Osteocyte (in vitro differentiated cells): Measurements from ENCODE around the gene MCRIP2. TPM values are rescaled to one million over a fixed set of nuclear protein-coding genes. Genes with fewer than 3 reads are reported as not detected.

Experiments used
- DNase-seq: peaks from one replicate; pipeline ENCODE4 v3.0.0; 2021; ENCODE audit warnings: mixed read lengths; ENCODE audit not compliant: unreplicated experiment; ENCODE audit errors: extremely low spot score
- H3K27ac Mint-ChIP-seq: one replicate; pipeline ENCODE4 v1.8.0; 2021; ENCODE audit warnings: mild to moderate bottlenecking, mixed read lengths; ENCODE audit not compliant: unreplicated experiment
- H3K27me3 Mint-ChIP-seq: one replicate; pipeline ENCODE4 v1.8.0; 2021; ENCODE audit warnings: mixed read lengths; ENCODE audit not compliant: unreplicated experiment
- H3K36me3 Mint-ChIP-seq: one replicate; pipeline ENCODE4 v1.8.0; 2021; ENCODE audit warnings: mixed read lengths; ENCODE audit not compliant: unreplicated experiment
- H3K4me1 Mint-ChIP-seq: one replicate; pipeline ENCODE4 v1.8.0; 2021; ENCODE audit warnings: mixed read lengths; ENCODE audit not compliant: unreplicated experiment
- H3K4me3 Mint-ChIP-seq: one replicate; pipeline ENCODE4 v1.8.0; 2021; ENCODE audit warnings: mild to moderate bottlenecking, moderate library complexity, mixed read lengths; ENCODE audit not compliant: unreplicated experiment
- H3K9me3 Mint-ChIP-seq: one replicate; pipeline ENCODE4 v1.8.0; 2021; ENCODE audit warnings: mixed read lengths; ENCODE audit not compliant: unreplicated experiment
- total RNA-seq: library from RNA; stranded (reverse); gene quantifications from 2 replicates; pipeline ENCODE4 v1.2.1, GENCODE V29; 2021
- TF ChIP-seq, protein P1 (sequence below): fragments of 200-600 bp; sonication (generic); IDR thresholded peaks from 2 replicates; pipeline ENCODE4 v1.5.0; 2021; ENCODE audit warnings: antibody characterized with exemption, mild to moderate bottlenecking, moderate library complexity

Gene MCRIP2
- total RNA-seq, 1 donor from 2014 or later, result 11.3 TPM

DNA sequence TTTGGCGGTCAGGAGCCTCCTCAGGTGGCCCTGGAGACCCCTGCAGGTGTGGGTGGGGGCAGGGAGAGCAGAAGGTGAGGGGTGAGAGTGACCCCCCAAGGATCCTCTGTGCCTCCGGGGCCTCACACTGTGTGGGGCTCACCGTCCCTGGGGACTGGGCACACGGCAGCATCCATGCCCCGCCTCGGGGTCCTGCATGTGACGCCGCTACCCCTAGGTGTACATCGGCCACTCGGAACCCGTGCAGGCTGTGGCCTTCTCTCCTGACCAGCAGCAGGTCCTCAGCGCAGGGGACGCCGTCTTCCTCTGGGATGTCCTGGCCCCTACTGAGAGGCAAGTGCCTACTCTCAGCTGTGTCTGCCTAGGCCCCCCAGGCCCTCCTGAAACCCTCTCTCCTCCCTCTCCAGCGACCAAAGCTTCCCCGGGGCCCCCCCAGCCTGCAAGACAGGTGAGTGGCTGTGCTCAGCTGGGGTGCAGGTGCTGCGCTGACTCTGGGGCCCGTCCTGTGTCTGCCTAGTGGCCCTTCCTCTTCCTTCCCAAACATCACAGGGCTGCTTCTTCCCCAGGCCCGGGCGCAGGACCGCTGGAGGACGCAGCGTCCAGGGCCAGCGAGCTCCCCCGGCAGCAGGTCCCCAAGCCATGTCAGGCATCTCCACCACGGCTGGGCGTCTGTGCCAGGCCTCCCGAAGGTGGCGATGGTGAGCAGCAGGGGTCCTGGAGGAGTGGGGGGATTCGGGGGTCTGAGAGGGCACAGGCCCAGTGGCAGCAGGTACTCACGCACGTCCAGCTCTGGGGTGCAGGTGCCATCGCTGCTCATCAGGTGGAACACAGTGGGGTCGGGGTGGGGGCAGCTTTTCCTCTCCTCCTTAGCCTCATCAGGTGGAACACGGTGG lies 17.3 kb downstream of the MCRIP2 start:
- Mint-ChIP-seq H3K36me3 (peaks cover 2% of the 10 kb centered on the region), H3K9me3 (no peaks in the 10 kb centered on the region), H3K4me3 (no peak overlapping the region), H3K27ac (no peak overlapping the region), H3K27me3 (no peaks in the 10 kb centered on the region), H3K4me1 (peaks cover 5% of the 10 kb centered on the region)
- TF ChIP-seq, protein P1, sequence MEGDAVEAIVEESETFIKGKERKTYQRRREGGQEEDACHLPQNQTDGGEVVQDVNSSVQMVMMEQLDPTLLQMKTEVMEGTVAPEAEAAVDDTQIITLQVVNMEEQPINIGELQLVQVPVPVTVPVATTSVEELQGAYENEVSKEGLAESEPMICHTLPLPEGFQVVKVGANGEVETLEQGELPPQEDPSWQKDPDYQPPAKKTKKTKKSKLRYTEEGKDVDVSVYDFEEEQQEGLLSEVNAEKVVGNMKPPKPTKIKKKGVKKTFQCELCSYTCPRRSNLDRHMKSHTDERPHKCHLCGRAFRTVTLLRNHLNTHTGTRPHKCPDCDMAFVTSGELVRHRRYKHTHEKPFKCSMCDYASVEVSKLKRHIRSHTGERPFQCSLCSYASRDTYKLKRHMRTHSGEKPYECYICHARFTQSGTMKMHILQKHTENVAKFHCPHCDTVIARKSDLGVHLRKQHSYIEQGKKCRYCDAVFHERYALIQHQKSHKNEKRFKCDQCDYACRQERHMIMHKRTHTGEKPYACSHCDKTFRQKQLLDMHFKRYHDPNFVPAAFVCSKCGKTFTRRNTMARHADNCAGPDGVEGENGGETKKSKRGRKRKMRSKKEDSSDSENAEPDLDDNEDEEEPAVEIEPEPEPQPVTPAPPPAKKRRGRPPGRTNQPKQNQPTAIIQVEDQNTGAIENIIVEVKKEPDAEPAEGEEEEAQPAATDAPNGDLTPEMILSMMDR, result no peak
- no peak for DNase-seq

DNA sequence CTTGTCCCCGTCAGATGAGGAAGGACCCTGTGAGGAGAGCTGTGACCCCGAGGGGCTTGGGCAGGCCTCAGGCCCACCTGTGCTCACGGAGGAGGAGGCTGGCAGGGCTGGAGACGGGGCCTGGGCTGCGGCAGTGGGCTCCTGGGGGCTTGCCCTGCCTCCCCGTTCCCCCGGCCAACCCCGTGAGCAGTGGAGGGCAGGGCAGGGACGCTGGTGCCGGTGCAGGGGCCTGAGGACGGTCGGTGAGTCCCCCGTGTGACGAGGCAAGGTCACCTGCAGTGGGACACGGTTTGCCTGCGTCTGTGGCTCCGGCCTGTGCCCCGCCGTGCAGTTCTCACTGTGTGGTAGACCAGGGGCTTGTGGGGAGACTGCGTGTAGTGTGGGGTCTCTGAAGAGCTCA lies 18.0 kb downstream of the MCRIP2 start:
- Mint-ChIP-seq H3K36me3 (peaks cover 2% of the 10 kb centered on the region), H3K4me1 (peaks cover 5% of the 10 kb centered on the region), H3K27ac (no peak overlapping the region), H3K27me3 (no peaks in the 10 kb centered on the region), H3K4me3 (no peak overlapping the region), H3K9me3 (no peaks in the 10 kb centered on the region)
- TF ChIP-seq, protein P1, result no peak
- DNase-seq, result no peak

DNA sequence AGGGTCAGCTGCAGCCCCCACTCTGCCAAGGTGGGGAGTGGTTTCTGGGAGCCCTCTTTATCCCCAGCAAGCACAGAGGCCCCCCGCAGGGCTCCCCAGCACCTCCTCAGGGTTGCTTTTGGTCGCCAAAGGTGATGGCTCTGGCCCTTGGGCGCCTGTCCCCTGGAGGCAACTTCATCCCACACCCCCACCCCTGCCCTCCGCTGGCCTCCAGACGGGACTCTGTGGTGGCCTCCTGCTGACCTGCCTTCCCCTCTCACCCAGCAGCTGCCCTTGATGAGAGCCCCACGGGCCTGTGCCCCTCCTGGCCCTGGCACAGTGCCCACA lies 18.5 kb downstream of the MCRIP2 start:
- no peaks in the 10 kb centered on the region for H3K9me3 Mint-ChIP-seq
- no peaks in the 10 kb centered on the region for H3K27me3 Mint-ChIP-seq
- peaks cover 2% of the 10 kb centered on the region for H3K36me3 Mint-ChIP-seq
- no peak overlapping the region for H3K27ac Mint-ChIP-seq
- TF ChIP-seq, protein P1, result no peak
- no peak overlapping the region for H3K4me3 Mint-ChIP-seq
- H3K4me1 Mint-ChIP-seq, result peaks cover 5% of the 10 kb centered on the region
- DNase-seq, result no peak

DNA sequence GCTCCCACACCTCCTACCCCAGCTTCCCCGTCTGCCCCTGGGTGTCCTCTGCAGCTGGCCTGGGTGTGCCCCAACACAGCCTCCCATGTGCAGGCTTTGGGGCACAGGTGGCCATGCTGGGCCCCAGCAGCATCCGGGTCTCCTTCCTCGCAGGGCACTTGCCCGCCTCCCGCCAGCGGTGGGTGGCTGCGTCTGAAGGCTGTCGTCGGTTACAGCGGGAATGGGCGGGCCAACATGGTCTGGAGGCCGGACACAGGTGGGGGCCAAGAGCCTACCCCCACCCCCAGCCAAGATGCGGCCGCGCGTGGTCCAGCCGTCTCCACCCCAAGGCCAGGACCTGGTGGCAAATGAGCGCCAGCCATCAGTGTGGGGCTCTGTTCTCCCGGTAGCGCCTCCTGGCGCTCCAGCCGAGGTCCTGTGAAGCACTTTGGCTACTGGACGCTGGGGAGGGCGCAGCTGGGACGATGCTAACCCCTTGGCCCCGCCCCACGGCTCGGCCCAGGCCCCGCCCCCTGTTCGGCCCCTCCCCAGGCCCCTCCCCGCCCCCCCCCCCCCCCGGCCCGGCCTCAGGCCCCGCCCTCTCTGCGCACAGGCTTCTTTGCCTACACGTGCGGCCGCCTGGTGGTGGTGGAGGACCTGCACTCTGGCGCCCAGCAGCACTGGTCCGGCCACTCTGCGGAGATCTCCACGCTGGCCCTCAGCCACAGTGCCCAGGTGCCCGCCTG lies 19.0 kb downstream of the MCRIP2 start:
- no peaks in the 10 kb centered on the region for H3K27me3 Mint-ChIP-seq
- no peaks in the 10 kb centered on the region for H3K9me3 Mint-ChIP-seq
- TF ChIP-seq, protein P1, result peak; percentile 57
- H3K27ac Mint-ChIP-seq, result peak overlapping the region; percentile 57
- no peak for DNase-seq
- peak overlapping the region; percentile 29 for H3K4me3 Mint-ChIP-seq
- H3K4me1 Mint-ChIP-seq, result peaks cover 5% of the 10 kb centered on the region
- peaks cover 2% of the 10 kb centered on the region for H3K36me3 Mint-ChIP-seq

DNA sequence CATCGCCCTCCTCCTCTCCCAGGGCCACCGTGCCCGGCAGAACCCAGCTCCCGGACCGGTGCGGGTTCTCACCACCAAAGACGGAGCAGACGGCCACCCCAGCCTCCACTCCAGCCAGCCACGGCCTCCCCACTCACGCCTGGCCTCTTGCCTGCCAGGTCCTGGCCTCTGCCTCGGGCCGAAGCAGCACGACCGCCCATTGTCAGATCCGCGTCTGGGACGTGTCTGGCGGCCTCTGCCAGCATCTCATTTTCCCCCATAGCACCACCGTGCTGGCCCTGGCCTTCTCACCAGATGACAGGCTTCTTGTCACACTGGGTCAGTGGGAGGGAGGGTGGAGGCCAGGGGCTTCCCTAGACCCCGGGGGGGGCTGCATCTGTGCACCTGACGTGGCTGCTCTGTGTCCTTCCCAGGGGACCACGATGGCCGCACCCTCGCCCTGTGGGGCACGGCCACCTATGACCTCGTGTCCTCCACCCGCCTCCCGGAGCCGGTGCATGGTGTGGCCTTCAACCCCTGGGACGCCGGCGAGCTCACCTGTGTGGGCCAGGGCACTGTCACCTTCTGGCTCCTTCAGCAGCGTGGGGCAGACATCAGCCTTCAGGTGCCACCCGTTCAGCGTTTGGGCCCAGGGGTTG lies 19.7 kb downstream of the MCRIP2 start:
- Mint-ChIP-seq H3K4me1 (peaks cover 5% of the 10 kb centered on the region), H3K27ac (peak overlapping the region; percentile 57), H3K27me3 (no peaks in the 10 kb centered on the region), H3K4me3 (peak overlapping the region; percentile 29), H3K9me3 (no peaks in the 10 kb centered on the region), H3K36me3 (peaks cover 2% of the 10 kb centered on the region)
- DNase-seq, result no peak
- TF ChIP-seq, protein P1, result no peak
